Measurements from ENCODE around the gene RELCH.

Gene RELCH

DNA sequence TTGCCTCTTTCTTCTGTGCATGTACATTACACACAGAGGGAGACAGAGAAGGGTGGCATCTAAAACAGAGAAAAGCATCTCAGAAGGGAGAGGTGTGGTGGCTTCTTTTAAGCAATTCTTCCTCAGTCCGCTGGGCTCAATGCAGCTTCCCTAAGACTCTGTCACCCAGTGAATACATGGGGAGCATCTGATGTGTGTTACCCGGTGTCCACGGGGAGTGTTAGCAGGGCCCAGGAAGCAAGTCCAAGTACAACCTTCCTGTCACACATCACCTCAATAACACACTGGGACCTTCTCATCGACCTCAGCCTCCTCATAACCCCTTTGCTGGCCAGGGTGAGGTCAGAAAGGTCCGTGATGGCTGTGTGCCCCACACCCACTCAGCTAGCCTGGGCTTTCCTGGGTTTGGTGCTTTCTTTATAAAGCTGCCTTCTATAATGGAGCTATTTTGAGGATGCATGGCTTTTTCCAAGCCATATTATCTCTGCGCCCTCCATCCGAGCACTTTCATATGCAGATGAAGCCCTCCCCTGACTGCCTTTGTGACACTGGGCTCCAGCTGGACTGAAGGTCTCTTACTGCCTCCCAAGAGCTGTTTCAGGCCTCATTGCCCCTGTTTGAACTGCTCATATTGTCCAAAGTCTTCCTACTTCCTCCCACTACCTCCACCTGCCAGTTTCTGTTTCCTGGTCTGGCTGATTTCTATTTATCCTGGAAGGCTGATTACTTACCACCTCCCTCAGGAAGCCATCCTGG is 159.5 kb downstream of the RELCH start:
- no peak for DNase-seq

DNA sequence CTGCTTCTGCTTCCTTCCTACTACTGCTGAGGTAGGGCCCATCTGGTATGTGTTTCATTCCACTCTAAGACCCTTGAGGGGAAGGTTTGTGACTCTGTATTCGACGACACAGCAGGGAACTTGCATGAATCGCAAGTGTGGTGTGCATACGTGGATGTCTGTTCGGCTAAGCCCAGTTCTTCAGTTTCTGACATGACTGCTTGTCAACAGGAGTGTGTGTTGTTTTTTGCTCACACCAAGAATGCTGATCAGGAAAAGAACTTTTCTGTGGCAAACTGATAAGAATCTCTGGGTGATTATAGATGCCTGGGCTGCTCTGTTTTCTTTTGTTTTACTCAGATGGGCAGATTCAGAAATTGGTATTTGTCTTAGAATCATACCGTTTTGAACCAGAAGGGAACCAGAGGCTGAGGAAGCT is 160.0 kb downstream of the RELCH start:
- DNase-seq: no peak

DNA sequence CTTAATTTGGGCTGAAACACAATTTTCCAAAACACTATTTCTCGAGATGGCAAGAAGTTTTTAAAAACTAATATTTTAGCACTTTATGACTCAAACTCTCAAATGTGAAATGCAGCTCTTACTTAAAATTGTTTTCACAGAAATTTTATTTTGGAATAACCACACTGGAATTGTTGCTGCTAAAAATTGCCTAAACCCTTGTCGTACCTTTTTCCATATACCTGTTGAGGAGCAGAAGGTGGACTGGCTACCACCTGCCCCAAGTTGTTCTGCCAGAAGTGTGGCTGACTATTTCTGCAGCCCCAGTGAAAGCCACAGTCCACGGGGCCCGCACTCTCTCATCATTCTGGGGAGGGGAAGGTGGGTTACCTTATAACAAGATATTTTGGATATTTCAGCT is 161.4 kb downstream of the RELCH start:
- no peak for DNase-seq

DNA sequence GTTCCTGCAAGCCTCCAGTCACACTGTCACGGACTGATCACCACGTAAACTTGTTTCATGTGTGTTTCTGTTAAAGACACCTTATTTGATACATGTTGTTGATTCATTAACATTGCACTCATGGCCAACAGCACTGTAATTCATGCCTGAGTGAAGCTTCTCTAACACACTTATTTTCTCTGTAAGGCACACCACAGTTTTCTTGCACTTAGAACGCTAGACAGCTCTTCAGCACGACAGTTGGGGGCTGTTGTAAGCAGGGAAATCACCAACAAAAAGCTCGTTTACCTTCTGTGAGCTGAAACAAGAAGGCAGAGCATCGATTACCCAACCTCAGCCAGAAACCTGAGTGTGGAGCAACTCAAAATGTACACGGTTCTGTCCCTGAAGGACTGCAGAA is 166.1 kb downstream of the RELCH start:
- DNase-seq: no peak

DNA sequence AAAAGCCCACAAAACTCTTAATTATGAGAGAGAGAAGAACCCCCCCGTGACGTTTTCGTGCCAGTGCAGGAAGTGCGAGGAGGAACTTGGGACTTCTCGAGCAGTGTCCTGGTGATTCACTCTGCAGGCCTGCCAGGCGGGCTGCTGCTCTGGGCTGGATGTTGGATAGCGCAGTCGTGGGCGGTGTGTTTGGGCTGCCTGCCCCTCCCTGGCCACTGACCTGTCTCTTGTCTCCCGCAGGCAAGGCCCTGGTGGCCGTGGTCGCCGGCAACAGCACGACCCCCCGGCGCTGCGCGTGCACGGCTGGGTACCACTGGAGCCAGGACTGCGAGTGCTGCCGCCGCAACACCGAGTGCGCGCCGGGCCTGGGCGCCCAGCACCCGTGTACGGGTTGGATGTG is 167.1 kb downstream of the RELCH start:
- no peak for DNase-seq

DNA sequence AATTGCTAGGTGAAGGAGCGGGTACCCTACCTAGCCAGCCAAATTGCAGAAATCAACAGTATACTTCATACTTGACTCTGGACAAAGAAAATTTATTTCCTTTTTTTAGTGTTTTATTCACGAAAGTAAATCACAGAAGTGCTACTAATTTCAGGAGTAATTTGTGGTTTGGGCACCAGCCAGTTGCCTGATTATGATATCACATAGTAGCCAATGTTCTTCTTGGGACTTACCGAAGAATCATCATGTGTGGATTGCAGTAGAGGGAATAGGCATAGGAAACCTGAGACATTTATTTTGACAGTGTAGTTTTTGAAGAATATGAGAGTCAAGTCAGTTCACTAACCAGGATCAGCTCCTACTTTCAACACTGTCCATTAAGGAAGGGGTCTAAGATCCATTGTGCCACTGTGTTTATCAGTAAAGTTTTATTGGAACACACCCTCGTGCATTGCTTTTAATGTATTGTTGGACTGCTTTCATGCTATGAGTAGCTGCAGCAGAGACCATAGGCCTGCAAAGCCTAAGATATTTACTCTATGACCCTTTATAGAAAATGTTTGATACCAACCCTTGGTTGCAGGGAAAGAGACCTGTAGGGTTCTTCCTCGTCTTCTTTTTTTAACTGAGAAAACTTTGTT is 170.1 kb downstream of the RELCH start:
- DNase-seq: no peak
